HepG2 (cell line): ENCODE measurements around the gene SNUPN. TPM values are rescaled to one million over a fixed set of nuclear protein-coding genes. Genes with fewer than 3 reads are reported as not detected.

ENCODE experiments used
- CBX2 ChIP-seq, 2 experiments: fragments of 200-600 bp in 1 of 2; sonication (generic); formaldehyde crosslinking in 1 of 2; IDR thresholded peaks; 2 replicates each; pipeline versions ENCODE4 v1.7.0 to v1.8.1; 2018 to 2022; ENCODE audit warnings: low read depth in 2 of 2, low read length in 1 of 2, mild to moderate bottlenecking in 1 of 2, missing genetic modification reagents in 1 of 2
- CENPT ChIP-seq: sonication (generic); formaldehyde crosslinking; IDR thresholded peaks from 2 replicates; pipeline ENCODE4 v1.8.0; 2022; ENCODE audit warnings: low read depth, mild to moderate bottlenecking, moderate library complexity, missing genetic modification reagents
- ELF1 ChIP-seq: sonication (generic); formaldehyde crosslinking; IDR thresholded peaks from 2 replicates; pipeline ENCODE4 v1.4.0; 2020; ENCODE audit warnings: missing genetic modification reagents
- FOXP1 ChIP-seq, 2 experiments: fragments of 450-650 bp in 1 of 2; IDR thresholded peaks; 2 replicates each; pipeline ENCODE4 v1.6.1; 2017 to 2018; ENCODE audit warnings: antibody characterized with exemption in 1 of 2
- JARID2 ChIP-seq: sonication (generic); formaldehyde crosslinking; IDR thresholded peaks from 2 replicates; pipeline ENCODE4 v1.8.1; 2023; ENCODE audit warnings: missing genetic modification reagents, inconsistent platforms; ENCODE audit not compliant: insufficient replicate concordance
- KLF6 ChIP-seq: IDR thresholded peaks from 2 replicates; pipeline ENCODE4 v1.8.0; 2016; ENCODE audit warnings: missing biosample characterization, missing genetic modification reagents
- MAZ ChIP-seq, 2 experiments: sonication (generic) in 1 of 2; formaldehyde crosslinking in 1 of 2; IDR thresholded peaks; 2 replicates each; pipeline versions ENCODE4 v1.5.0 to v1.6.1; 2012 to 2020; ENCODE audit warnings: low read depth in 2 of 2, mild to moderate bottlenecking in 2 of 2, borderline replicate concordance in 1 of 2, improper control_type of control experiment in 1 of 2, low read length in 1 of 2, missing genetic modification reagents in 1 of 2, moderate library complexity in 1 of 2
- MTA1 ChIP-seq: sonication (generic); formaldehyde crosslinking; IDR thresholded peaks from 2 replicates; pipeline ENCODE4 v1.4.0; 2020; ENCODE audit warnings: missing genetic modification reagents, mild to moderate bottlenecking, borderline replicate concordance
- NFIB ChIP-seq: sonication (generic); formaldehyde crosslinking; IDR thresholded peaks from 2 replicates; pipeline ENCODE4 v1.9.0; 2021; ENCODE audit warnings: missing genetic modification reagents, mild to moderate bottlenecking, borderline replicate concordance
- RORA ChIP-seq: sonication (generic); formaldehyde crosslinking; IDR thresholded peaks from 2 replicates; pipeline ENCODE4 v1.5.0; 2020; ENCODE audit warnings: mild to moderate bottlenecking, missing genetic modification reagents, moderate library complexity
- SNAI1 ChIP-seq: sonication (generic); formaldehyde crosslinking; IDR thresholded peaks from 2 replicates; pipeline ENCODE4 v1.5.0; 2020; ENCODE audit warnings: mild to moderate bottlenecking, missing genetic modification reagents, borderline replicate concordance
- TARDBP ChIP-seq: sonication (generic); formaldehyde crosslinking; IDR thresholded peaks from 2 replicates; pipeline ENCODE4 v1.8.0; 2022; ENCODE audit warnings: mild to moderate bottlenecking, missing genetic modification reagents
- TOE1 ChIP-seq: sonication (generic); formaldehyde crosslinking; IDR thresholded peaks from 2 replicates; pipeline ENCODE4 v1.4.0; 2020; ENCODE audit warnings: mild to moderate bottlenecking, missing genetic modification reagents
- ZBTB7B ChIP-seq: sonication (generic); formaldehyde crosslinking; IDR thresholded peaks from 2 replicates; pipeline ENCODE4 v1.4.0; 2020; ENCODE audit warnings: missing genetic modification reagents
- ZNF496 ChIP-seq: sonication (generic); formaldehyde crosslinking; IDR thresholded peaks from 2 replicates; pipeline ENCODE4 v1.8.1; 2023; ENCODE audit warnings: mild to moderate bottlenecking, moderate library complexity, missing genetic modification reagents; ENCODE audit not compliant: insufficient replicate concordance
- ZNF598 ChIP-seq: sonication (generic); formaldehyde crosslinking; IDR thresholded peaks from 2 replicates; pipeline ENCODE4 v1.5.1; 2020; ENCODE audit warnings: mild to moderate bottlenecking, missing genetic modification reagents, borderline replicate concordance
- polyA plus RNA-seq, 8 experiments: library from polyadenylated mRNA; depleted of rRNA in 3 of 8; stranded (reverse) in 7 of 8; unstranded in 1 of 8; fragments of >200 nt; fragmentation: Illumina TruSeq in 4 of 8; extraction: Trizol in 4 of 8; gene quantifications; 2 replicates each; pipeline versions ENCODE4 v1.2.1 to v1.2.3, GENCODE V29; 2011 to 2016; ENCODE audit warnings: low read depth in 4 of 8, missing spikeins in 1 of 8, mixed read lengths in 1 of 8; ENCODE audit not compliant: insufficient read depth in 1 of 8
- total RNA-seq, 5 experiments: library from RNA; depleted of rRNA; stranded (reverse); fragments of >200 nt; fragmentation: Illumina TruSeq; extraction: Trizol; gene quantifications; 2 replicates each; pipeline ENCODE4 v1.2.3, GENCODE V29; 2016; ENCODE audit warnings: low read depth in 1 of 5
- TF ChIP-seq, protein P1 (sequence below): sonication (generic); formaldehyde crosslinking; IDR thresholded peaks from 2 replicates; pipeline ENCODE4 v1.4.0; 2020; ENCODE audit warnings: missing genetic modification reagents, borderline replicate concordance
- TF ChIP-seq, protein P2 (sequence below): sonication (generic); formaldehyde crosslinking; IDR thresholded peaks from 2 replicates; pipeline ENCODE4 v1.8.0; 2022; ENCODE audit warnings: missing genetic modification reagents, mild to moderate bottlenecking, borderline replicate concordance
- TF ChIP-seq, protein P3 (sequence below): sonication (generic); formaldehyde crosslinking; IDR thresholded peaks from 2 replicates; pipeline ENCODE4 v1.8.1; 2023; ENCODE audit warnings: mild to moderate bottlenecking, inconsistent platforms, moderate library complexity, missing genetic modification reagents, borderline replicate concordance
- TF ChIP-seq, protein P4 (sequence below): IDR thresholded peaks from 2 replicates; pipeline ENCODE4 v1.6.1; 2018; ENCODE audit warnings: missing genetic modification reagents

SNUPN gene
- total and polyA plus RNA-seq, 2 of the 13 experiments (the other 11 are each of a cell fraction or from before 2014, with no cell fraction given): 9.0 to 16.4 TPM

DNA sequence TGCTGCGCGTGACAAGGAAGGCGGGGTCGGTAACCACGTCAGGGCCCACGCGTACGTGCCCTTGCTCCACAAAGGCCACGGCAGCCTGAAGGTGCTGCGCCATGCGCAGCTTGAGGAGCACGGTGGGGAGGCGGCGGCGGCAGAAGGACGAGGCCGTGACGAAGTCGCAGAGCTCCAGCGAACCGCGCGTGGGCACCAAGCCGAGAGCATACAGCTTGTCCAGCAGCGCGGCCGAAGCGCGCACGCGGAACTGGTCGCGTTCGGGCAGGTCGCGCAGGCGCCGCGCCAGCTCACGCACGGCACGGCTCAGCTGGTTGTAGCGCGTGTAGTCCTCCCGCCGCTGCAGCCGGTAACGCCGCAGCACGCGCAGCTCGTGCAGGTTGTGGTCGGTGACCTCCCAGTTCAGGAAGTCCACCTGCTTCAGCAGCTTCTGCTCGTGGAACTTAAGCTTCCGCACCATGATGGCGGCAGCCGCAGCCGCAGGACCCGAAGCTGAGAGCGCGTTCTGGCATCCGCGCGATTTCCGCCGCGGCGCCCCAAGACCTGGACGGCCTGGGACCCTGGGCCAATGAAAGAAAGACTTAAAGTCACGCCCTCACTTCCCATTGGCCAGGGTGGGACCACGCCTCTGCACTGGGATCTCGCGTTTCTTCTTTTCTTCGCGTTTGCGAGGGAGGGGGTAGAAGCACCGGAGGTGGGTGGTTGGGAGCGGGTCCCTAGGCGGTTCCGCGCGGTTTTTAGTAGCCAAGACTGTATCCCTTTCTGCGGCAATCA lies 14.4 kb upstream of the SNUPN start, which contains the start of gene IMP3 (continued):
- TF ChIP-seq CENPT: peak; percentile 72; the same call in 1 of the 2 replicates
- peak; percentile 87 for TF ChIP-seq MAZ (IDR thresholded peaks at IDR 0.05; ENCODE audit: borderline replicate concordance, low read depth, low read length)
- peak; percentile 46 for TF ChIP-seq MAZ (CRISPR knock-in tag; IDR thresholded peaks at IDR 0.05; ENCODE audit: low read depth)
- TF ChIP-seq, protein P1, sequence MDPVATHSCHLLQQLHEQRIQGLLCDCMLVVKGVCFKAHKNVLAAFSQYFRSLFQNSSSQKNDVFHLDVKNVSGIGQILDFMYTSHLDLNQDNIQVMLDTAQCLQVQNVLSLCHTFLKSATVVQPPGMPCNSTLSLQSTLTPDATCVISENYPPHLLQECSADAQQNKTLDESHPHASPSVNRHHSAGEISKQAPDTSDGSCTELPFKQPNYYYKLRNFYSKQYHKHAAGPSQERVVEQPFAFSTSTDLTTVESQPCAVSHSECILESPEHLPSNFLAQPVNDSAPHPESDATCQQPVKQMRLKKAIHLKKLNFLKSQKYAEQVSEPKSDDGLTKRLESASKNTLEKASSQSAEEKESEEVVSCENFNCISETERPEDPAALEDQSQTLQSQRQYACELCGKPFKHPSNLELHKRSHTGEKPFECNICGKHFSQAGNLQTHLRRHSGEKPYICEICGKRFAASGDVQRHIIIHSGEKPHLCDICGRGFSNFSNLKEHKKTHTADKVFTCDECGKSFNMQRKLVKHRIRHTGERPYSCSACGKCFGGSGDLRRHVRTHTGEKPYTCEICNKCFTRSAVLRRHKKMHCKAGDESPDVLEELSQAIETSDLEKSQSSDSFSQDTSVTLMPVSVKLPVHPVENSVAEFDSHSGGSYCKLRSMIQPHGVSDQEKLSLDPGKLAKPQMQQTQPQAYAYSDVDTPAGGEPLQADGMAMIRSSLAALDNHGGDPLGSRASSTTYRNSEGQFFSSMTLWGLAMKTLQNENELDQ (CRISPR knock-in tag): no peak
- no peak for TF ChIP-seq FOXP1 (IDR thresholded peaks at IDR 0.05)
- TF ChIP-seq FOXP1 (CRISPR knock-in tag; IDR thresholded peaks at IDR 0.05): no peak
- no peak for TF ChIP-seq ZNF496 (CRISPR knock-in tag)
- no peak for TF ChIP-seq SNAI1 (CRISPR knock-in tag)
- TF ChIP-seq CBX2 (IDR thresholded peaks at IDR 0.05; ENCODE audit: low read depth, low read length): no peak
- no peak for TF ChIP-seq CBX2 (CRISPR knock-in tag; IDR thresholded peaks at IDR 0.05; ENCODE audit: low read depth)
- peak; percentile 80 for TF ChIP-seq ELF1
- TF ChIP-seq, protein P2, sequence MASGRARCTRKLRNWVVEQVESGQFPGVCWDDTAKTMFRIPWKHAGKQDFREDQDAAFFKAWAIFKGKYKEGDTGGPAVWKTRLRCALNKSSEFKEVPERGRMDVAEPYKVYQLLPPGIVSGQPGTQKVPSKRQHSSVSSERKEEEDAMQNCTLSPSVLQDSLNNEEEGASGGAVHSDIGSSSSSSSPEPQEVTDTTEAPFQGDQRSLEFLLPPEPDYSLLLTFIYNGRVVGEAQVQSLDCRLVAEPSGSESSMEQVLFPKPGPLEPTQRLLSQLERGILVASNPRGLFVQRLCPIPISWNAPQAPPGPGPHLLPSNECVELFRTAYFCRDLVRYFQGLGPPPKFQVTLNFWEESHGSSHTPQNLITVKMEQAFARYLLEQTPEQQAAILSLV: peak; percentile 95; the same call in 1 of the 2 replicates
- no peak for TF ChIP-seq TOE1 (CRISPR knock-in tag)
- TF ChIP-seq, protein P3, sequence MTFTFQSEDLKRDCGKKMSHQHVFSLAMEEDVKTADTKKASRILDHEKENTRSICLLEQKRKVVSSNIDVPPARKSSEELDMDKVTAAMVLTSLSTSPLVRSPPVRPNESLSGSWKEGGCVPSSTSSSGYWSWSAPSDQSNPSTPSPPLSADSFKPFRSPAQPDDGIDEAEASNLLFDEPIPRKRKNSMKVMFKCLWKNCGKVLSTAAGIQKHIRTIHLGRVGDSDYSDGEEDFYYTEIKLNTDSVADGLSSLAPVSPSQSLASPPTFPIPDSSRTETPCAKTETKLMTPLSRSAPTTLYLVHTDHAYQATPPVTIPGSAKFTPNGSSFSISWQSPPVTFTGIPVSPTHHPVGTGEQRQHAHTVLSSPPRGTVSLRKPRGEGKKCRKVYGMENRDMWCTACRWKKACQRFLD (CRISPR knock-in tag): peak; percentile 46; the same call in 1 of the 2 replicates
- peak; percentile 93 for TF ChIP-seq TARDBP (CRISPR knock-in tag)
- TF ChIP-seq ZBTB7B (CRISPR knock-in tag): no peak
- no peak for TF ChIP-seq RORA (CRISPR knock-in tag)
- TF ChIP-seq KLF6: peak; percentile 87
- 0 out of 2 replicates have a peak, but pooled peaks have one; percentile 87 for TF ChIP-seq NFIB (CRISPR knock-in tag)
- TF ChIP-seq MTA1 (CRISPR knock-in tag): peak; percentile 88; the same call in 1 of the 2 replicates
- TF ChIP-seq ZNF598 (CRISPR knock-in tag): peak; percentile 65; the same call in 1 of the 2 replicates
- TF ChIP-seq, protein P4, sequence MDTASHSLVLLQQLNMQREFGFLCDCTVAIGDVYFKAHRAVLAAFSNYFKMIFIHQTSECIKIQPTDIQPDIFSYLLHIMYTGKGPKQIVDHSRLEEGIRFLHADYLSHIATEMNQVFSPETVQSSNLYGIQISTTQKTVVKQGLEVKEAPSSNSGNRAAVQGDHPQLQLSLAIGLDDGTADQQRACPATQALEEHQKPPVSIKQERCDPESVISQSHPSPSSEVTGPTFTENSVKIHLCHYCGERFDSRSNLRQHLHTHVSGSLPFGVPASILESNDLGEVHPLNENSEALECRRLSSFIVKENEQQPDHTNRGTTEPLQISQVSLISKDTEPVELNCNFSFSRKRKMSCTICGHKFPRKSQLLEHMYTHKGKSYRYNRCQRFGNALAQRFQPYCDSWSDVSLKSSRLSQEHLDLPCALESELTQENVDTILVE (CRISPR knock-in tag): peak; percentile 91
- TF ChIP-seq JARID2 (CRISPR knock-in tag): no peak
